GM18507 (cell line): ENCODE data around the gene LRRC26.

ENCODE experiments used
- DNase-seq: peaks from one replicate; pipeline ENCODE4 v3.0.0; 2011; ENCODE audit warnings: low read depth; ENCODE audit not compliant: insufficient read length; ENCODE audit errors: extremely low spot score
- FAIRE-seq: peaks from 2 replicates; lab custom pipeline; 2011; peaks lifted over from hg19 to GRCh38; lab: Jason Lieb, UNC

LRRC26 gene

GRCh38 chr9:137187386-137187785 lies 17.5 kb upstream of the LRRC26 start:
- FAIRE-seq (no peak), DNase-seq (no peak)

- DNase-seq (no peak), FAIRE-seq (no peak)
Observed at GRCh38 chr9:137186385-137186784, 16.5 kb upstream of the LRRC26 start.

- DNase-seq (no peak), FAIRE-seq (no peak)
Observed at GRCh38 chr9:137185921-137186320, 16.1 kb upstream of the LRRC26 start.

- FAIRE-seq (no peak), DNase-seq (no peak)
Observed at GRCh38 chr9:137184881-137185660, 15.2 kb upstream of the LRRC26 start.

- no peak for FAIRE-seq
- no peak for DNase-seq
Observed at GRCh38 chr9:137183980-137184595, 14.2 kb upstream of the LRRC26 start.

- DNase-seq (no peak), FAIRE-seq (no peak)
Observed at GRCh38 chr9:137182836-137183235, 13.0 kb upstream of the LRRC26 start.

- FAIRE-seq (no peak), DNase-seq (no peak)
Observed at GRCh38 chr9:137181680-137182079, 11.8 kb upstream of the LRRC26 start.

- no peak for FAIRE-seq
- DNase-seq: no peak
Observed at GRCh38 chr9:137180491-137180890, 10.6 kb upstream of the LRRC26 start.

- DNase-seq: no peak
- FAIRE-seq: no peak
Observed at GRCh38 chr9:137179761-137180160, 9.9 kb upstream of the LRRC26 start.

GRCh38 chr9:137178939-137179630 lies 9.2 kb upstream of the LRRC26 start:
- DNase-seq: no peak
- FAIRE-seq: no peak

GRCh38 chr9:137178201-137178938 lies 8.5 kb upstream of the LRRC26 start:
- no peak for FAIRE-seq
- DNase-seq: no peak

- DNase-seq (no peak), FAIRE-seq (peak; percentile 62)
Observed at GRCh38 chr9:137176302-137177182, 6.7 kb upstream of the LRRC26 start.

- FAIRE-seq (no peak), DNase-seq (no peak)
Observed at GRCh38 chr9:137175345-137175961, 5.6 kb upstream of the LRRC26 start.

- FAIRE-seq (no peak), DNase-seq (no peak)
Observed at GRCh38 chr9:137174722-137175293, 5.0 kb upstream of the LRRC26 start.

- no peak for DNase-seq
- no peak for FAIRE-seq
Observed at GRCh38 chr9:137173796-137174664, 4.2 kb upstream of the LRRC26 start.

- FAIRE-seq: no peak
- DNase-seq: no peak
Observed at GRCh38 chr9:137172901-137173795, 3.3 kb upstream of the LRRC26 start.
